Measurements from ENCODE around the gene OR4A5.
"Not testable (repeated sequence)": the region's sequence is repeated elsewhere in the genome, so short reads cannot be mapped to it uniquely, and the experiment has no call there.

OR4A5 gene

GRCh38 chr11:54706532-54706931 lies at the start of gene OR4A5:
Gene OR4A5, plus strand, starts transcription at chr11:54706832. Its CDS starts 53 bp downstream, at chr11:54706885.
- not testable (repeated sequence) for DNase-seq

GRCh38 chr11:54720094-54720493 lies 13.5 kb downstream of the OR4A5 start:
- DNase-seq = not testable (repeated sequence)

Measured in NCI-H774 (cell line).